Dermis blood vessel endothelial cell (primary cell): Measurements from ENCODE around the gene C9orf152. TPM values are rescaled to one million over a fixed set of nuclear protein-coding genes. Genes with fewer than 3 reads are reported as not detected.

ENCODE experiments used
- DNase-seq: peaks from one replicate; pipeline ENCODE4 v3.0.0; 2010
- total RNA-seq: library from RNA; depleted of rRNA; stranded (reverse); fragments of >200 nt; gene quantifications from 2 replicates; pipeline ENCODE4 v1.2.3, GENCODE V29; 2014

C9orf152 gene
- total RNA-seq, 1 donor from 2014 or later, result not detected

DNA sequence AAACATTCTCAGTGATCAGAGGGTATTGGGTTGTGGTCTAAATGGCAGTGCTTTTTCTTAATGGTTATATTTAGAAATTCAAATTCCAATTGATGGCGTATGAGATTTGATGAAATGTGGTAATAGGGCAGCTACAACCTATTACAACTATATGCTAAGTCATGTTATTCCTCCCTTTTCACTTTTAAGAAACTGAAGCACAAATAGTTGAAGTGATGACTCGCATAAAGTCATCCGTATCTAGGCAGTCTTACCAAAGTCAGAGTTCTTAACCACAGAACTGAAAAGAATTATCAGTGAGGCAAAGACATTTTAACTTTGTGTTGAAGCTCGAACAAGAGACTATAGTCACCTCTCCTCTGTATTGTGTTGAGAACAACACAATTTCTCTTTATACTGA lies 28.2 kb downstream of the C9orf152 start:
- no peak for DNase-seq

DNA sequence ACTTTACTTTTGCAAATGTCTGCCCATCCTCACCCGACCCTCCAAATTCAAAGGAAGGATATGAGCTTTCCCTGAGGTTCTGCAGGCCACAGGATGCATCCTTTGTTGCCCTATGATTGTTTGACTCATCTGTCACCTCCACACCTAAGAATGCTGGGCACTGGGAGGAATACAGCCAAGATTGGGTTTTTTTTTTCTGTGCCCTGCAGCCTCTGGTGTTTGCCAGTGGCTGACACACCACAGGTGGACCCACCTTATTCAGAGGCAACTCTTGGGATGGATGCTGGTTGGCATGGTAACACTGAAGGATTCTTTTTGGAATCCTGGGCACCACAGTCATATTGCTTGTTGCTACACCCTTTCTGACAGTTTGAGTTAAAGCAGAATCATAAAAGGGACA lies 29.7 kb downstream of the C9orf152 start:
- no peak for DNase-seq

DNA sequence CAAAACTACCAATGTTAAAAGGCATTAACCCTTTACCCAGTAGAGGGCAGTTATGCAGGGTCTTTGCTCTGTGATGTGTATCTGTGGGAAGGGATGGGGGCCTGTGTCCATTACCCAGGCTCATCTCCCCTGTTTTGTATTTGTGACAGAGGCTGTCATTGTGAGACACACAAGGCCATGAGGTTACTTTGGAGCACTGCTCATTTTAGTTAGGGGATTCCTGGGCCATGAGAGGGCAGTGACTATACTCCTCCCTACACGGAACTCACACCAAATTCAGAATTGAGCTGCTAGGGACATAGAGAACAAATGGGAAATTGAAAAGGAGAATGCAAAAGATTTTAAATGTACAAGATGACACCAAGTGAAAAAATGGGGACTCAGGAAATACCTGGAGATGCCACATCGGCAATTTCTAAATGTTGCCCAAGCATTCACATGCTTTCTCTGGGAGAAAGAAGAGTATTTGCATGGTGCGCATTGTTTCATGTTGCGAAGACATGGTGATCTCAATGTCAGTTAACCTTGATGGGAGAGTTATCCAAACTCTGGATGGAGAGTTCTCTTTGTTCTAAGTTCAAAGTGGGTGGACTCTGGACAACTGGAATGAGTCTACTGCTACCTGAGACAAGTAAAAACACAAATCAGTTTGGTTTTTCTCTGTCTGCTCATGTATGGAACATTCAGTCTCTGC lies 32.5 kb downstream of the C9orf152 start:
- no peak for DNase-seq

- DNase-seq, result no peak
Measured at GRCh38 chr9:110173322-110173642, 34.7 kb downstream of the C9orf152 start.

DNA sequence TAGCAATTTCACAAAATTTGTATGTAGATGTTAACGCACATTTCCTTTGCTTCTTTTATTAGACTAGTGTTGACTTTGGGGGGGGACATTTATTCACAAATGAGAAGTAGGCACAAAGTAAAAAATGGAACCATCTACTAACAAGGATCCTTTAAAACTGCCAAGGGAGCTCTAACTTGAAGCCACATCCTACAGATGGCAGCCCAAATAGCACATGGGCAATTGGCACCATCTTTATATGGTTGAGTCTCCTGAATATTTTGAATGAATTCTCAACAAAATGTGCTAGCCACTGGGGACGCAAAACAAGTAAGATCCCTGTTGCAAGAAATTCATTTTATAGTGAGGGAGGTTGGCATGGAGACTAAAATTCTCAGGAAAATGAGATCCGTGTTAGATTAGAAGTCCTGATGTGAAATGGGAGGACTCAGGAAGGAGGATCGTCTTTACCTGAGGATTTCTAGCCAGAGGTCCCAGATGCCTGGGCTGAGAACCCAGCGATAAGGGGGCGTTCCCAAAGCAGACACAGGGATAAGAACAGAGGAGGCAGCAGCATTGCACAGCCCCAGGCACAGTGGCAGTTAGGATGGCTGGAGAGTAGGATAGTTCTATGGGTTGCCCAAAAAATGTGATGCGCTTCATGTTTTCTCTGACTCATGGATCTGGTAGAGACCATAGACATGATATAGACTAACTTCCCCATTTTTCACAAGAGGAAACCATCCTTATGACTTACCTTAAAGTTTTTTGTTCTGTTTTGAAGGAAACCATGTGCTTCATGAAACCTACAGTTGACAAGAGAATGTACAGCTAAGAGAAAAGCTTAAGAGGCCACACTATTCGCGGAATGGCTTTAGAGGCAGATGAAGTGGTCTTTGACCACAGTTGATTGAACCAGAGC lies 37.4 kb downstream of the C9orf152 start:
- no peak for DNase-seq

DNA sequence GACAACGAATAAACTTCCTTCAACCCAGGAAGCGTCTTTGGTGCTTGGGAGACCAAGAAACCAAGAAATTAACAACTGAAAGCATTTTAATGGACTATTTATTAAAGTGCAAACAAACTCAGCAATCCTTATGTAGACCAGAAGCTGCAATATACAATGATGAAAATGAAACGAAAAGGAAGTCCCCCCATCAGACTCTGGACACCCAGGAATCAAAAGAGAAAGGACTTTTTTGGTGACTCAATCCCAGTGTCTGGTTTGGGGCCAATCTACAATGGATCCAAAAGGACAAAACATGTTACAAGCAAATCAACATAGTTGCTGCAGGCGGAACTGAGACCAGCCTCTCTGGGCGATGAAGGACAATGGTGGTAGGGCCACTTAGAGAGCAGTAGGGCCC lies 39.5 kb downstream of the C9orf152 start:
- DNase-seq, result no peak

GRCh38 chr9:110161940-110162339 lies 46.0 kb downstream of the C9orf152 start:
- no peak for DNase-seq

- no peak for DNase-seq
Measured at GRCh38 chr9:110160685-110161084, 47.3 kb downstream of the C9orf152 start.

- DNase-seq, result no peak
Measured at GRCh38 chr9:110160123-110160522, 47.8 kb downstream of the C9orf152 start.

- no peak for DNase-seq
Measured at GRCh38 chr9:110157823-110158664, 49.9 kb downstream of the C9orf152 start.

GRCh38 chr9:110156902-110157301 lies 51.1 kb downstream of the C9orf152 start:
- DNase-seq, result no peak

GRCh38 chr9:110156416-110156815 lies 51.5 kb downstream of the C9orf152 start:
- no peak for DNase-seq

DNA sequence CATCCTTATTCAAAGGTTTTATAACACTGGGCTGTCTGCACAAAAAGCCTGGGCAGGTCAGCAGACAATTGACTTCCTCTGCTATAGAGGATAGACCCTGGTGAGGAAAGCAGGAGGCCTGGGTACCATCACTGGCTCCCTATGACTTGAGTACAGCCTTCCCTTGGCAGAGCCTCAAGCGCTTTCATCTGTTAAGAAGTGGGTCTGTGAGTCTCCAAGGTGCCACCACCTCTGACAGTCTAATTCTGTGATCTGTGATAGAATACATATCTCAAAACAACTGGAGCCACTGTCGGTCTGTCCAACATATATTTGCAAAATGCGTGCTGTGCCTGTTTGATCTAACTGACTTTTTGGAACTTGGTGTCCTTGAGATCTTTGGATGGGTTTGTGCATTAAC lies 52.2 kb downstream of the C9orf152 start:
- DNase-seq, result no peak

DNA sequence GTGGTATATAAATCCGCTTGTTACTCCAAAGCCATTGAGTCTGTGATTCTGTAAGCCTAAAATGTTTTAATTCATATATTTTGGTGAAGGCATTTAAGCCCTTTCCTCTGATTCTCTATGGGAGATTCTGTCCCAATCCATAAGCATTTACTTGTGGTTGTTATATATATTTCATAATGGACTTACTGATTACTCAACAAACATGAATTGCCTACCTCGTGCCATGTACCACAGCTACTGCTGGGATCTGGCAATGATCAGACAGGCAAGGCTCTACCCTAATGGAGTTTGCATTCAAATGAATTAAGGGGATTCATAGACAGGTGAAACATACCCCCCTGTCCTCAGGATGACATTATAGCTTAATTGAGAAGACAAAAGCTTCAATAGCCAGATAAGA lies 54.5 kb downstream of the C9orf152 start:
- DNase-seq, result no peak

GRCh38 chr9:110152704-110153374 lies 55.1 kb downstream of the C9orf152 start:
- peak; percentile 82 for DNase-seq

Other genes starting within 250 kb of the C9orf152 start
- 175 and 204 TPM in 2 replicates for gene TXN, start 48.3 kb upstream of the C9orf152 start, total RNA-seq
- gene TXNDC8, start 129.7 kb upstream of the C9orf152 start, total RNA-seq, result not detected in 2 replicates